GM12873 (cell line): ENCODE measurements around the gene TRPM3.

Experiments
- CTCF ChIP-seq: IDR thresholded peaks from 2 replicates; pipeline ENCODE4 v1.5.1; 2012; ENCODE audit warnings: low read depth, mild to moderate bottlenecking, moderate library complexity, low read length, control low read depth; ENCODE audit not compliant: insufficient read depth; ENCODE audit errors: missing control alignments

Gene TRPM3

DNA sequence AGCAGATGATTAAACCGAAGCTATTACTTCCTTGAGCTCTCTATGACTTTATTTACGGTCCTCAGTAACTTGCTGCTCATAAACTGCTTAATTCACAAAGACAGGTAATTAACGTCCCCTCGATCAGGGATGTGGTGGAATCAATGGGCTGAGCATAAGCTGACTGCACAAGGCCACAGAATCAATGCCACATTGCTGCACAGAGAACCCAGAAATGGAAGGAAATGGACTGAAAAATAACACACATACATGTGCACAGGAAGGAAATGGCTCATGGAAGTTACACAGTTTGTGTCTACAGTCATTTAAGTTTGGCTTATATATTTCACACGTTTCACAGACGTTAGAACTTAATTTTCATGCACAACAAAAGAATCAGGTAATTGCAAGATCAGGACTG is 588.7 kb downstream of the TRPM3 start:
- no peak for TF ChIP-seq CTCF

- TF ChIP-seq CTCF: no peak
Observed at GRCh38 chr9:70531311-70531710, 590.1 kb downstream of the TRPM3 start.

- TF ChIP-seq CTCF: no peak
Observed at GRCh38 chr9:70530716-70531115, 590.7 kb downstream of the TRPM3 start.

DNA sequence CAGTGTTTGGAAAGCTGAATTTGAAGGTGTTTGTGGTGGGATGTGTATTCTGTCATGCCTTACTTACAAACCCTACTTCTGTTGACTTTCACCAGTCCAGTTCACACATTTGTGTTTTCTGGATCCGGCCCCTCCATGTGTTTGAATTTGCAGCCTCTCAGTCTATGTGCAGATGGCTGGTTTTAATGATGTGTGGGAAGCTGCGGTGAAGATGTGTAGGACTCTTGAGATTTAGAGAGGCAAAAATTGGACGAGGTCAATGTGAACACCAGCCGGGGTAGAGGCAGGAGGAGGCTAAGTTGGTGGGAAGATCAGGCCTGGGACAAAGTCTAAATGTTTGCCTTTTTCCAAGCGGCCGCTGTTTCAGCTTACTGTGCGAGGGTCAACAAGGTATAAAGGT is 591.6 kb downstream of the TRPM3 start:
- no peak for TF ChIP-seq CTCF

DNA sequence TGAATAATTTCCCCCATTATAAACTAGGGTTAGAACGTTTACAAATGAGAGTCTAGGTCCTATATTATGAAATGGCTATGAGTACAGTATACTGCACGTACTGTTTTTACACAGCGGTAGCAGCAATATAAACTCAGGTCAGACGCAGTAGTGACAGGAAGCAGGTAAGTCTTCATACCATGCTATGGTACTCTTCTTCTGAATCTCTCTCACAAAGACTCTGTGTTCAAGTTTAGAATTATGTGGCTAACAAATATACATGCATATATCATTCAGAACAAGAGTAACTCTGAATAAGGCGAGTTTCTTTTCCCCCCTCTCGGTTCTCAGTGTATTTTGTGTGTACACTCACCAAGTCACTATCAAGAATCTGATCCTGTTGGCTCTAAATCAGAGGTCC is 592.0 kb downstream of the TRPM3 start:
- TF ChIP-seq CTCF: no peak

DNA sequence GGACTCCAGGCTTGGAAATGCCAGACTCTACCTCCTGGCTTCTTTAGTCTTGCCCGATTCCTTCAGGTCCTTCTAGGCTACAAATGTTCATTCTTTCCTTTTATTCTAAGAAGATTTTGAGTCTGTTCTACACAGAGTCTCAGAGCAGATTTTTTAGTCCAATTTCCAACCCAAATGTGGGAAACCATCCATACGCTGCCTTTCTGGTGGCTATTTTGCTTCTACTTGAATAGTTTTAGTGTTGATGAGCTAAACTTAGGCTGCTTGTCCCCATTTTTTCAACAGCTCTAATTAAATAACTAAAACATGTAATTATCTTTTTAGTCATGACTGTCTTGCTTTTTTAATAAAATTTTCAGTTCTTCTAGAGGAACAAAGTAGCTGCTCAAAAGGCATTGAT is 594.5 kb downstream of the TRPM3 start:
- no peak for TF ChIP-seq CTCF

GRCh38 chr9:70525519-70525918 is 595.9 kb downstream of the TRPM3 start:
- no peak for TF ChIP-seq CTCF

DNA sequence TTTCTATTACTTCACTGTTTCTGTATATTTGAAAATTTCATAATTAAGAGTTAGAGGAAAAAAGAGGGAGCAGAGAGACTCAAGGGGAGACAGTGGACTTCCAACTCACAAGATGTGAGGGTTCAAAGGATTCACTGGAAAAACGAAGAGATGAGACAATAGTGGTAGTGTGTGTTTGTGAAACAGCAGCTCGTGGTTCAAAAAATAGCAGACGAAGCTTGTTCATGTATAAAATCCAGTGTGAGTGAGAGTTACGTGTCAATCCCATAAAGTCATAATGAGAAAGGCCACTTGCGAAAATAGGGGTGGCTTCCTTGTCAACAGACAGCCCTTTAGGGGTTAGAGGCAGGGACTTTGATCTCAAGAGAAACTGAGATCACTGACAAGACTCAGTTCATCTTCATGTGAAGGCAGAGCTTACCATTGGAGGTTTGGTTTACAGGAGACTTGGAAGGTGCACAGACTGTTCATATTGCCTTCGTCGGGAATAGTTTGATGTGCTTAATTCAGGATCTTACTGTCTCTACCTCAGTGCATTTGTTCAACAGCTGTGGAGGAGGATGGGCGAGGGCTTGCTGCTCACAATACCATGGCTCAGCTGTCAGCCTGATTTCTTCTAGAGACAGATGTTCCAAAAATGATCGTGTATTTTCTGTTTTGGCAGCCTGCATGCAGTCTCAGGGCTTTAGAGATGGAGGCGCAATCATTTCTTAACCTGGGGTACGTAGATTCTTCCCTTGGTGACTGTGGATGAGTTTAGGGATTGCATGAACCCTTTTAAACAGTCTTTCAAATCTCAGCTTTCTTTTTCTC is 601.3 kb downstream of the TRPM3 start:
- TF ChIP-seq CTCF: no peak
